Aorta (tissue), 5 donors: ENCODE data around the gene PTPRM. TPM values are rescaled to one million over a fixed set of nuclear protein-coding genes. Genes with fewer than 3 reads are reported as not detected.

ENCODE experiments used
- ATAC-seq: fragments of 200-7000 bp; cut with Tn5 transposase; one replicate; pipeline ENCODE4 v1.9.1; 2022; ENCODE audit warnings: moderate library complexity; ENCODE audit not compliant: low FRiP score
- DNase-seq, 2 donors: peaks; one replicate each; pipeline ENCODE4 v3.0.0-alpha.2; 2020
- H3K27ac ChIP-seq, 2 donors: one replicate each; pipeline ENCODE4 v1.5.1; 2013; ENCODE audit warnings: low read length in 2 of 2, mild to moderate bottlenecking in 2 of 2, moderate library complexity in 2 of 2, control low read depth in 1 of 2, inconsistent platforms in 1 of 2, low read depth in 1 of 2
- H3K27me3 ChIP-seq, 2 donors: one replicate each; pipeline ENCODE4 v1.6.1; 2013; ENCODE audit warnings: control low read depth in 1 of 2, low read length in 1 of 2, mild to moderate bottlenecking in 1 of 2, moderate library complexity in 1 of 2; ENCODE audit not compliant: insufficient read depth in 2 of 2, control insufficient read depth in 1 of 2
- H3K36me3 ChIP-seq, 2 donors: one replicate each; pipeline ENCODE4 v1.6.1; 2013; ENCODE audit warnings: control low read depth in 1 of 2, low read length in 1 of 2, mild to moderate bottlenecking in 1 of 2; ENCODE audit not compliant: insufficient read depth in 2 of 2, control insufficient read depth in 1 of 2
- H3K4me1 ChIP-seq, 2 donors: one replicate each; pipeline ENCODE4 v1.6.1; 2013; ENCODE audit warnings: low read length in 2 of 2, control low read depth in 1 of 2, mild to moderate bottlenecking in 1 of 2, moderate library complexity in 1 of 2; ENCODE audit not compliant: insufficient read depth in 2 of 2, control insufficient read depth in 1 of 2
- H3K4me3 ChIP-seq, 2 donors: one replicate each; pipeline ENCODE4 v1.5.1; 2013; ENCODE audit warnings: low read length in 2 of 2, control low read depth in 1 of 2, mild to moderate bottlenecking in 1 of 2
- H3K9me3 ChIP-seq: one replicate; pipeline ENCODE4 v1.6.1; 2013; ENCODE audit warnings: mild to moderate bottlenecking, low read length; ENCODE audit not compliant: control insufficient read depth
- WGBS, 2 donors: extraction: QIAGEN DNeasy Blood & Tissue Kit; methylation state at CpG; one replicate each; pipeline ENCODE4 v1.1.7; 2013; 5-methylcytosine and 5-hydroxymethylcytosine counted together
- intact Hi-C, 2 donors: fragments of 100-400 bp; cut with DNase I; formaldehyde crosslinking; loops; one replicate each; pipeline versions ENCODE4 v1.14.2 to v1.15.0; 2022
- polyA plus RNA-seq, 2 donors: library from polyadenylated mRNA; stranded (reverse); fragments of 200-250 nt; gene quantifications; one replicate each; pipeline ENCODE4 v1.2.3, GENCODE V29; 2013
- total RNA-seq, 2 donors: library from RNA; stranded (reverse); fragmentation: NEBNext Ultra II Directional; extraction: Animal tissue kit (Norgen Biotek cat#: 25700); gene quantifications; one replicate each; pipeline ENCODE4 v1.2.1, GENCODE V29; 2021
- donor health status: healthy with polysubstance abuse.
- donor health status: Bipolar disorder and iron deficiency.
- donor health status: DM: no; HTN: no; CAD: no.
- donor health status: DM: no; HTN: no; CAD: no.
- donor health status: DM: yes; HTN: yes; CAD: no.

Gene PTPRM
- total and polyA plus RNA-seq, 4 donors, result 10.6 to 98.9 (median 65.6) TPM

GRCh38 chr18:7850446-7850845 lies 283.3 kb downstream of the PTPRM start:
- intact Hi-C loops, result no loop called here
- Histone ChIP-seq H3K27me3 (no peaks in the 10 kb centered on the region), H3K4me1 (no peaks in the 10 kb centered on the region), H3K4me3 (no peak overlapping the region), H3K9me3 (no peaks in the 10 kb centered on the region), H3K27ac (no peak overlapping the region), H3K36me3 (no peaks in the 10 kb centered on the region)
- DNase-seq (no peak), ATAC-seq (no peak)

- intact Hi-C loops, result no loop called here
- Histone ChIP-seq H3K4me3 (no peak overlapping the region), H3K36me3 (no peaks in the 10 kb centered on the region), H3K27ac (no peak overlapping the region), H3K9me3 (no peaks in the 10 kb centered on the region), H3K4me1 (peaks cover 0 to 2% of the 10 kb centered on the region in 2 donors), H3K27me3 (no peaks in the 10 kb centered on the region)
- no peak for ATAC-seq
- 100% methylated on average over 1 of the region's 1 CpG for WGBS, 2 donors
- DNase-seq, result no peak
These were observed 287.9 kb downstream of the PTPRM start for GRCh38 chr18:7855028-7855427.

- DNase-seq, result no peak
- intact Hi-C loops, result no loop called here
- peaks cover 0 to 2% of the 10 kb centered on the region in 2 donors for H3K4me1 ChIP-seq
- no peaks in the 10 kb centered on the region for H3K9me3 ChIP-seq
- H3K27ac ChIP-seq, result no peak overlapping the region
- H3K36me3 ChIP-seq, result no peaks in the 10 kb centered on the region
- H3K4me3 ChIP-seq, result no peak overlapping the region
- 0 to 4% methylated on average over 1 of the region's 1 CpG for WGBS, 2 donors
- no peak for ATAC-seq
- no peaks in the 10 kb centered on the region for H3K27me3 ChIP-seq
These were observed 288.6 kb downstream of the PTPRM start for GRCh38 chr18:7855671-7856070.

- Histone ChIP-seq H3K4me3 (no peak overlapping the region), H3K27ac (no peak overlapping the region), H3K4me1 (peaks cover 0 to 2% of the 10 kb centered on the region in 2 donors), H3K9me3 (no peaks in the 10 kb centered on the region), H3K27me3 (no peaks in the 10 kb centered on the region), H3K36me3 (no peaks in the 10 kb centered on the region)
- DNase-seq (no peak), ATAC-seq (no peak)
- 77 to 82% methylated on average over 3 of the region's 3 CpGs for WGBS, 2 donors
- intact Hi-C loops, result no loop called here
These were observed 289.0 kb downstream of the PTPRM start for GRCh38 chr18:7856116-7856515.

- no peak for ATAC-seq
- Histone ChIP-seq H3K9me3 (no peaks in the 10 kb centered on the region), H3K36me3 (no peaks in the 10 kb centered on the region), H3K4me3 (no peak overlapping the region), H3K4me1 (peaks cover 0 to 2% of the 10 kb centered on the region in 2 donors), H3K27ac (no peak overlapping the region), H3K27me3 (no peaks in the 10 kb centered on the region)
- WGBS, 2 donors, result 93 to 98% methylated on average over 2 of the region's 2 CpGs
- intact Hi-C loops, result no loop called here
- DNase-seq, result no peak
These were observed 289.6 kb downstream of the PTPRM start for GRCh38 chr18:7856733-7857132.

- intact Hi-C loops, result no loop called here
- no peak for ATAC-seq
- Histone ChIP-seq H3K27ac (no peak overlapping the region), H3K27me3 (no peaks in the 10 kb centered on the region), H3K9me3 (no peaks in the 10 kb centered on the region), H3K4me3 (no peak overlapping the region), H3K36me3 (no peaks in the 10 kb centered on the region), H3K4me1 (peaks cover 0 to 2% of the 10 kb centered on the region in 2 donors)
- no peak for DNase-seq
- WGBS, 2 donors, result 14 to 26% methylated on average over 1 of the region's 1 CpG
These were observed 290.4 kb downstream of the PTPRM start for GRCh38 chr18:7857562-7857961.

GRCh38 chr18:7859122-7859521 lies 292.0 kb downstream of the PTPRM start:
- H3K4me1 ChIP-seq, result peaks cover 0 to 2% of the 10 kb centered on the region in 2 donors
- H3K27ac ChIP-seq, result no peak overlapping the region
- H3K9me3 ChIP-seq, result no peaks in the 10 kb centered on the region
- no peaks in the 10 kb centered on the region for H3K27me3 ChIP-seq
- H3K4me3 ChIP-seq, result no peak overlapping the region
- 93 to 96% methylated on average over 3 of the region's 3 CpGs for WGBS, 2 donors
- ATAC-seq (no peak), DNase-seq (no peak)
- H3K36me3 ChIP-seq, result no peaks in the 10 kb centered on the region
- intact Hi-C loops, result no loop called here

GRCh38 chr18:7870266-7870665 lies 303.1 kb downstream of the PTPRM start:
- DNase-seq, result no peak
- no peaks in the 10 kb centered on the region for H3K9me3 ChIP-seq
- no peak for ATAC-seq
- no peaks in the 10 kb centered on the region for H3K36me3 ChIP-seq
- intact Hi-C loops, result no loop called here
- H3K4me3 ChIP-seq, result no peak overlapping the region
- WGBS, 2 donors, result 80 to 86% methylated on average over 1 of the region's 1 CpG
- H3K4me1 ChIP-seq, result no peaks in the 10 kb centered on the region
- H3K27me3 ChIP-seq, result no peaks in the 10 kb centered on the region
- no peak overlapping the region for H3K27ac ChIP-seq

- Histone ChIP-seq H3K4me1 (no peaks in the 10 kb centered on the region), H3K9me3 (no peaks in the 10 kb centered on the region), H3K27me3 (no peaks in the 10 kb centered on the region), H3K4me3 (no peak overlapping the region), H3K36me3 (no peaks in the 10 kb centered on the region), H3K27ac (no peak overlapping the region)
- DNase-seq (no peak), ATAC-seq (no peak)
- intact Hi-C loops, result no loop called here
- WGBS, 2 donors, result 43 to 50% methylated on average over 4 of the region's 4 CpGs
These were observed 303.7 kb downstream of the PTPRM start for GRCh38 chr18:7870855-7871254.
